Psoas muscle (tissue), 8 donors: ENCODE results near the gene KSR1. TPM values are rescaled to one million over a fixed set of nuclear protein-coding genes. Genes with fewer than 3 reads are reported as not detected.

Experiments
- ATAC-seq, 4 donors: fragments of 200-7000 bp; cut with Tn5 transposase; one replicate each; pipeline ENCODE4 v1.9.1; 2020; ENCODE audit warnings: moderate library complexity in 3 of 4, mild to moderate bottlenecking in 2 of 4
- DNase-seq, 2 donors: peaks; one replicate each; pipeline ENCODE4 v3.0.0-alpha.2; 2020
- H3K27ac ChIP-seq: fragments of 200-600 bp; one replicate; pipeline ENCODE4 v1.8.0; 2022
- H3K27me3 ChIP-seq, 3 donors: fragments of 200-600 bp in 1 of 3; one replicate each; pipeline versions ENCODE4 v1.6.1 to v1.8.0; 2013 to 2022; ENCODE audit warnings: low read length in 2 of 3, mild to moderate bottlenecking in 2 of 3, moderate library complexity in 1 of 3; ENCODE audit not compliant: insufficient read depth in 3 of 3
- H3K36me3 ChIP-seq, 2 donors: fragments of 200-600 bp in 1 of 2; one replicate each; pipeline versions ENCODE4 v1.6.1 to v1.8.0; 2013 to 2022; ENCODE audit warnings: low read depth in 1 of 2, mild to moderate bottlenecking in 1 of 2, moderate library complexity in 1 of 2; ENCODE audit not compliant: insufficient read depth in 1 of 2
- H3K4me1 ChIP-seq: fragments of 200-600 bp; one replicate; pipeline ENCODE4 v1.8.0; 2022
- H3K4me3 ChIP-seq: fragments of 200-600 bp; one replicate; pipeline ENCODE4 v1.8.0; 2022; ENCODE audit warnings: mild to moderate bottlenecking
- H3K9me3 ChIP-seq: fragments of 200-600 bp; one replicate; pipeline ENCODE4 v1.8.0; 2022
- CTCF ChIP-seq: fragments of 200-600 bp; IDR thresholded peaks from one replicate; pipeline ENCODE4 v1.8.0; 2022; ENCODE audit warnings: antibody characterized with exemption
- WGBS, 3 donors: extraction: QIAGEN DNeasy Blood & Tissue Kit; methylation state at CpG; one replicate each; pipeline versions ENCODE4 v1.1.6 to v1.1.7; 2013; 5-methylcytosine and 5-hydroxymethylcytosine counted together
- intact Hi-C, 2 donors: fragments of 100-400 bp; cut with DNase I; formaldehyde crosslinking; loops; one replicate each; pipeline versions ENCODE4 v1.11.0 to v1.14.2; 2022
- polyA plus RNA-seq, 3 donors: library from polyadenylated mRNA; stranded (reverse); fragments of 200-250 nt; gene quantifications; one replicate each; pipeline ENCODE4 v1.2.3, GENCODE V29; 2013
- total RNA-seq, 4 donors: library from RNA; stranded (reverse); fragmentation: NEBNext Ultra II Directional in 2 of 4; extraction: Animal tissue kit (Norgen Biotek cat#: 25700) in 2 of 4; gene quantifications; one replicate each; pipeline versions ENCODE4 v1.2.1 to v1.2.4, GENCODE V29; 2021 to 2023
- donor health status: healthy with polysubstance abuse.
- donor health status: DM: no; HTN: no; CAD: no; lungs with moderate emphysema.
- donor health status: Bipolar disorder and iron deficiency.
- donor health status: healthy.
- donor health status: DM: yes; HTN: yes; CAD: no.
- donor health status: DM: no; HTN: no; CAD: no.
- donor health status: DM: no; HTN: no; CAD: no.
- donor health status: DM: yes; HTN: yes; CAD: no.

KSR1 gene
- total and polyA plus RNA-seq, 7 donors = 7.8 to 93.0 (median 46.5) TPM

GRCh38 chr17:27565874-27566670 is 109.8 kb downstream of the KSR1 start:
- DNase-seq (no peak), ATAC-seq (peak; percentile 20 to 51 (median 27))
- intact Hi-C loops = loop anchor here in 1 of 2 donors (2.0 kb wide), 1 partner anchor 35 kb away; no protein-coding TSS in a partner anchor
- H3K36me3 ChIP-seq = no peaks in the 10 kb centered on the region
- WGBS, 3 donors = 60 to 71% (median 71%) methylated on average over 11 of the region's 11 CpGs
- no peaks in the 10 kb centered on the region for H3K9me3 ChIP-seq
- no peaks in the 10 kb centered on the region for H3K27me3 ChIP-seq
- H3K4me1 ChIP-seq = peaks cover 48% of the 10 kb centered on the region
- H3K4me3 ChIP-seq = no peak overlapping the region
- H3K27ac ChIP-seq = peak overlapping the region; percentile 65
- TF ChIP-seq CTCF = no peak

DNA sequence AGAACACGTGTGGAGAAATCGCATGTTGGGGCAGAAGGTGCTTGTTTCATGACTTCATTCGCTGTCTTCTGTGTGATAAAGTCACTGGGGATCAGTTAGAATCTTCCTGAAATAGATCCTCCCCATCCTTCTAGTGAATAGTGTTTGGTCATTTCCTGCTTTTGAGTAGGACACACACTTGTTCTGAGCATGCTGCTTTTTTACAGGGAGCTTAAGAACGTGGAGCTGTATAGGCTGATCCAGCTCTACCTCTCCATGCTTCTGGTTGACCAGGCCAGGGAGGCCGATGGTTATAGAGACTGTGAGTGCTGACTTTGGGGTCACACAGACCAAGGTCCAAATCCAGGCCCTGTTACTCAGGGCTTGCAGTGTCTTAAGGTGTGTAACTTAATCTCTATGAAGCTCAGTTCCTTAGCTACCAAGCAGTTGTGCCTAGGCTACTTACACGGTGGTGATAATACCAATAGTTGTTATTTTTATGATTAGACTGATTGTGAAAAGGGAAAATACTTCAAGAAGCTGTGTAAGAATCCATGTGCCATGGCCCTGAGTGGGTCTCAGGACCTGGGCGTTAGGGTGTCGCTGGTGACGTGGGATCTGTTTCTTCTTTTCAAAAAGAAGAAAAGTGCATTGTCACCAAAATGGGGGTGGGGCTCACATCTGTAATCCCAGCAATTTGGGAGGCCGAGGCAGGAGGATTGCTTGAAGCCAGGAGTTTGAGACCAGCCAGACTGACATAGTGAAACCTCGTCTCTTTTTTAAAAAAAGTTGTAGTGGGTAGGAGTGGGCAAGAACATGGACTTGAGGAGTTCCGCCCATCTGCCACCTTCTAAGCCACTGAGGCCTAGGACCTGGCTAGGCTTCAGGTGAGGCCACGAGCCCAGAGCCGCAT is 110.7 kb downstream of the KSR1 start:
- Histone ChIP-seq H3K36me3 (no peaks in the 10 kb centered on the region), H3K4me1 (peaks cover 53% of the 10 kb centered on the region), H3K27ac (peak overlapping the region; percentile 65), H3K9me3 (no peaks in the 10 kb centered on the region), H3K4me3 (no peak overlapping the region), H3K27me3 (no peaks in the 10 kb centered on the region)
- no peak for DNase-seq
- intact Hi-C loops = loop anchor here in 1 of 2 donors (2.0 kb wide), 1 partner anchor 34 kb away; no protein-coding TSS in a partner anchor
- no peak for TF ChIP-seq CTCF
- 59 to 71% (median 66%) methylated on average over 14 of the region's 14 CpGs for WGBS, 3 donors
- peak in 2 of 4 donors; percentile 19 to 31 for ATAC-seq

GRCh38 chr17:27567563-27567859 is 111.3 kb downstream of the KSR1 start:
- DNase-seq = no peak
- 28 to 53% (median 37%) methylated on average over 5 of the region's 5 CpGs for WGBS, 3 donors
- peak overlapping the region; percentile 65 for H3K27ac ChIP-seq
- TF ChIP-seq CTCF = no peak
- no peaks in the 10 kb centered on the region for H3K9me3 ChIP-seq
- ATAC-seq = no peak
- H3K36me3 ChIP-seq = no peaks in the 10 kb centered on the region
- no peaks in the 10 kb centered on the region for H3K27me3 ChIP-seq
- intact Hi-C loops = loop anchor here in 1 of 2 donors (2.0 kb wide), 1 partner anchor 33 kb away; no protein-coding TSS in a partner anchor
- peaks cover 53% of the 10 kb centered on the region for H3K4me1 ChIP-seq
- no peak overlapping the region for H3K4me3 ChIP-seq

DNA sequence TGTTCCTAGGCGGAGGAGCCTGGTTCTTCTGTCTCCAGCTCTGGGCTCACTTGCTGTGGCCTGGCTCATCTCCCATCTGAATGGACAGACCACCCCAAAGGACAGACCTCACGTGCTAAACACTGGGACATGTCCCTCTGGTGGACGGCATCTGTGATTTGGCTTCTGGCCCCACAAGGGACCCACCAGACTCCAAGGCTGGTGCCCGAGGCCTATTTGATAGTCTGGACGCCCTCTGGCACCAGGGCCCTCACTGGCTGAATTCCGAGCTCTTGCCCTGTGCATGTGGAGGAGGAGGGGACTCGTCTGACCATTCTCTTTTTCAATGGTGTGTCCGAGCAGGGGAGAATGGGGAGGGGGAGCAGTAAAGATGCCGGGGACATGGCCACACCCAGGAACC is 112.0 kb downstream of the KSR1 start:
- no peak for ATAC-seq
- Histone ChIP-seq H3K27me3 (no peaks in the 10 kb centered on the region), H3K4me1 (peaks cover 57% of the 10 kb centered on the region), H3K36me3 (no peaks in the 10 kb centered on the region), H3K27ac (peak overlapping the region; percentile 94), H3K9me3 (no peaks in the 10 kb centered on the region), H3K4me3 (no peak overlapping the region)
- intact Hi-C loops = no loop called here
- WGBS, 3 donors = 88 to 93% (median 92%) methylated on average over 9 of the region's 9 CpGs
- TF ChIP-seq CTCF = no peak
- DNase-seq = peak in 1 of 2 donors; percentile 25
